Vagina (tissue), 2 donors: ENCODE data around the gene EPB41. TPM values are rescaled to one million over a fixed set of nuclear protein-coding genes. Genes with fewer than 3 reads are reported as not detected.

Experiments
- DNase-seq, 2 donors: peaks; one replicate each; pipeline ENCODE4 v3.0.0-alpha.2; 2017; ENCODE audit errors: extremely low spot score in 2 of 2
- H3K27ac ChIP-seq: fragments of 200-600 bp; sonication (generic); one replicate; pipeline ENCODE4 v1.5.1; 2019
- H3K27me3 ChIP-seq: fragments of 200-600 bp; sonication (generic); one replicate; pipeline ENCODE4 v1.5.1; 2019
- H3K36me3 ChIP-seq, 2 donors: fragments of 200-600 bp; sonication (generic); one replicate each; pipeline ENCODE4 v1.5.1; 2017 to 2019
- H3K4me1 ChIP-seq: fragments of 200-600 bp; sonication (generic); one replicate; pipeline ENCODE4 v1.5.1; 2019
- H3K4me3 ChIP-seq, 2 donors: fragments of 200-600 bp; sonication (generic); 1 replicate in 1 of 2; 2 replicates in 1 of 2; pipeline ENCODE4 v1.5.1; 2016 to 2019
- H3K9me3 ChIP-seq: fragments of 200-600 bp; sonication (generic); one replicate; pipeline ENCODE4 v1.5.1; 2019
- POLR2A ChIP-seq, 2 donors: fragments of 450-650 bp; IDR thresholded peaks; one replicate each; pipeline ENCODE4 v1.6.1; 2017; ENCODE audit warnings: antibody characterized with exemption in 2 of 2, mild to moderate bottlenecking in 2 of 2, moderate library complexity in 2 of 2
- POLR2AphosphoS5 ChIP-seq, 2 donors: sonication (generic); formaldehyde crosslinking; IDR thresholded peaks; one replicate each; pipeline ENCODE4 v1.9.0; 2017; ENCODE audit warnings: antibody characterized with exemption in 2 of 2, mild to moderate bottlenecking in 2 of 2, low read depth in 1 of 2; ENCODE audit not compliant: insufficient read depth in 1 of 2
- intact Hi-C: fragments of 100-400 bp; cut with DNase I; formaldehyde crosslinking; loops from one replicate; pipeline ENCODE4 v1.15.1; 2023
- total RNA-seq: library from RNA; depleted of rRNA; stranded (reverse); fragments of >200 nt; gene quantifications from one replicate; pipeline ENCODE4 v1.2.3, GENCODE V29; 2016
- TF ChIP-seq, protein P1 (sequence below), 3 experiments: fragments of 450-650 bp in 2 of 3; fragments of 200-600 bp in 1 of 3; sonication (generic) in 1 of 3; IDR thresholded peaks; one replicate each; pipeline ENCODE4 v1.5.1; 2017 to 2019; ENCODE audit warnings: antibody characterized with exemption in 3 of 3, mild to moderate bottlenecking in 2 of 3, moderate library complexity in 2 of 3

The EPB41 gene
- total RNA-seq, 1 donor from 2014 or later: 39.8 TPM

DNA sequence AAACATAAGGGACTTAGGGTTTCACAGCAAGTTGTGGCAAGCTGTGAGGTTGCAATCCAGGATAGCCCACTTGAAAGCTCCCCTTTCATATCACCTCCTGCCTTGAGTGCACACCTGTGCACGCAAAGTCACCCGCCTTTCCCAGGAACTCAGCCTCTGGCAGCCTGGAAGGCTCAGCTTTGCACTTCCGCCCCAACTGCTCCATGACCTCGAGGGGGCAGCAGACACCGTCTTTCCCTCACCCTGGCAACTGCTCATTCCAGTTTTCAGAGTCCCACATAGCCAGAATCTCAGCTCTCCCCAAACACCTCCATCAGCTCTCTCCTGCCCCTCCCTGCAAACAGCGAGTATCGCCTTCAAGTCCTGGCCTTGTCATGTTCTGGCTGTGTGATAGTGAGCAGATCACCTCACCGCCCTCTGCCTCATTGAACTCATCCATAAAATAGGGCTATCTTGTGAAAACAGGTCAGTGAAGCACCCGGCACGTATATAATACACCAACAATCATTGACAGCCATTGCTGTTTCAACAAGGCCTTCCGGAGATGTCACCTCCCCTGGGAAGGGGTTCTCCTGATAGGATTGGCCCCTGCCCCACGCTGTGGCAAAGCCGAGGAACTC lies 32.2 kb upstream of the EPB41 start:
- Histone ChIP-seq H3K4me3 (no peak overlapping the region), H3K27ac (no peak overlapping the region), H3K9me3 (no peaks in the 10 kb centered on the region), H3K4me1 (peaks cover 31% of the 10 kb centered on the region), H3K36me3 (no peaks in the 10 kb centered on the region), H3K27me3 (no peaks in the 10 kb centered on the region)
- TF ChIP-seq, protein P1, sequence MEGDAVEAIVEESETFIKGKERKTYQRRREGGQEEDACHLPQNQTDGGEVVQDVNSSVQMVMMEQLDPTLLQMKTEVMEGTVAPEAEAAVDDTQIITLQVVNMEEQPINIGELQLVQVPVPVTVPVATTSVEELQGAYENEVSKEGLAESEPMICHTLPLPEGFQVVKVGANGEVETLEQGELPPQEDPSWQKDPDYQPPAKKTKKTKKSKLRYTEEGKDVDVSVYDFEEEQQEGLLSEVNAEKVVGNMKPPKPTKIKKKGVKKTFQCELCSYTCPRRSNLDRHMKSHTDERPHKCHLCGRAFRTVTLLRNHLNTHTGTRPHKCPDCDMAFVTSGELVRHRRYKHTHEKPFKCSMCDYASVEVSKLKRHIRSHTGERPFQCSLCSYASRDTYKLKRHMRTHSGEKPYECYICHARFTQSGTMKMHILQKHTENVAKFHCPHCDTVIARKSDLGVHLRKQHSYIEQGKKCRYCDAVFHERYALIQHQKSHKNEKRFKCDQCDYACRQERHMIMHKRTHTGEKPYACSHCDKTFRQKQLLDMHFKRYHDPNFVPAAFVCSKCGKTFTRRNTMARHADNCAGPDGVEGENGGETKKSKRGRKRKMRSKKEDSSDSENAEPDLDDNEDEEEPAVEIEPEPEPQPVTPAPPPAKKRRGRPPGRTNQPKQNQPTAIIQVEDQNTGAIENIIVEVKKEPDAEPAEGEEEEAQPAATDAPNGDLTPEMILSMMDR (IDR thresholded peaks at IDR 0.05): peak; percentile 84 to 98 (median 94)
- TF ChIP-seq POLR2AphosphoS5 (IDR thresholded peaks at IDR 0.05; ENCODE audit: insufficient read depth in 1 of 2, low read depth in 1 of 2): peak; percentile 30 to 84
- no peak for TF ChIP-seq POLR2A (IDR thresholded peaks at IDR 0.05)
- intact Hi-C loops: loop anchor here (1.0 to 10.0 kb wide), 3 partner anchors 149 to 320 kb away; partner anchors contain the start of gene TMEM200B
- no peak for DNase-seq

DNA sequence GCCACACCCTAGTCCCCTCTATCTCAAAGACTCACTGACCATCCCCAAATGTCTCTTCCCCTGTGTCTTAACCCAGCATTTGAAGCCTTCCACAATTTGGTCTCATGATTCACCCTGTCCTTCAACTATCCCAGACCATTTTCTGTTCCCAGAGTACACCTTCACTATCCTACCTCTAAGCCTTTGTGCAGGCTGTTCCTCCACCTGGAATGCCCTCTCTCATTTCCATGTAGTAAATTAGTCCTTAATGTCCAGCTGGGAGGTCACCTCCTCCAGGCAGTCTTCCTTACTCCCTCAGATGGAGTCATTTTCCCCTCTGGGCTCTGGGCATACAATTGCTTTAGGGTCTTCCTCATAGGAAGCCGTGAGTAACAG lies 31.1 kb upstream of the EPB41 start:
- intact Hi-C loops: loop anchor here (5.0 to 10.0 kb wide), 2 partner anchors 242 to 319 kb away; partner anchors contain the start of gene TMEM200B
- H3K4me1 ChIP-seq: peaks cover 41% of the 10 kb centered on the region
- no peak overlapping the region for H3K4me3 ChIP-seq
- TF ChIP-seq POLR2A (IDR thresholded peaks at IDR 0.05) (no peak), POLR2AphosphoS5 (IDR thresholded peaks at IDR 0.05; ENCODE audit: insufficient read depth in 1 of 2, low read depth in 1 of 2) (no peak)
- TF ChIP-seq, protein P1 (IDR thresholded peaks at IDR 0.05): no peak
- no peaks in the 10 kb centered on the region for H3K27me3 ChIP-seq
- no peak overlapping the region for H3K27ac ChIP-seq
- DNase-seq: no peak
- no peaks in the 10 kb centered on the region for H3K9me3 ChIP-seq
- no peaks in the 10 kb centered on the region for H3K36me3 ChIP-seq

DNA sequence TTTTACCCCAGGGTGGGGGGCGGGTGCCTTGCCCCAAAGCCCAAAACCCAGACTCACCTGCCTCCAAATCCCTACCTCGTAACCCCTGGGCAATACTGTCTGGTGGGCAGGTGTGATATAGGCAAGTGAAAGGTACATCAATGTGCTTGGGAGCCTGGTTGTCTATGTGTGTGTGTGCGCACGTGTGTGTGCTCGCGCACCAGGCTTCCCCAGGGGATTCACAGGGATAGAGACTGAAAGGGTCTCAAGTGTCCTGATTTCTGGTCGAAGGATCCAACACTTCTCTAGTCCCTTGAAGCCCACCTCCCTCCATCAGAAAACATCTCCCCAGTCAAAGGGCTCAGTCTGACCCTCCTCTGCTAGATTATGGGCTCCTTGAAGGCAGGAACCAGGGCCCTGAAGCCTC lies 28.9 kb upstream of the EPB41 start:
- no peak overlapping the region for H3K4me3 ChIP-seq
- DNase-seq: no peak
- TF ChIP-seq, protein P1 (IDR thresholded peaks at IDR 0.05): no peak
- no peak for TF ChIP-seq POLR2AphosphoS5 (IDR thresholded peaks at IDR 0.05; ENCODE audit: insufficient read depth in 1 of 2, low read depth in 1 of 2)
- no peak for TF ChIP-seq POLR2A (IDR thresholded peaks at IDR 0.05)
- H3K36me3 ChIP-seq: no peaks in the 10 kb centered on the region
- no peaks in the 10 kb centered on the region for H3K9me3 ChIP-seq
- H3K27ac ChIP-seq: peak overlapping the region; percentile 79
- intact Hi-C loops: loop anchor here (5.0 to 10.0 kb wide), 2 partner anchors 239 to 297 kb away; partner anchors contain the start of genes SRSF4 and TMEM200B
- H3K4me1 ChIP-seq: peaks cover 52% of the 10 kb centered on the region
- H3K27me3 ChIP-seq: no peaks in the 10 kb centered on the region

DNA sequence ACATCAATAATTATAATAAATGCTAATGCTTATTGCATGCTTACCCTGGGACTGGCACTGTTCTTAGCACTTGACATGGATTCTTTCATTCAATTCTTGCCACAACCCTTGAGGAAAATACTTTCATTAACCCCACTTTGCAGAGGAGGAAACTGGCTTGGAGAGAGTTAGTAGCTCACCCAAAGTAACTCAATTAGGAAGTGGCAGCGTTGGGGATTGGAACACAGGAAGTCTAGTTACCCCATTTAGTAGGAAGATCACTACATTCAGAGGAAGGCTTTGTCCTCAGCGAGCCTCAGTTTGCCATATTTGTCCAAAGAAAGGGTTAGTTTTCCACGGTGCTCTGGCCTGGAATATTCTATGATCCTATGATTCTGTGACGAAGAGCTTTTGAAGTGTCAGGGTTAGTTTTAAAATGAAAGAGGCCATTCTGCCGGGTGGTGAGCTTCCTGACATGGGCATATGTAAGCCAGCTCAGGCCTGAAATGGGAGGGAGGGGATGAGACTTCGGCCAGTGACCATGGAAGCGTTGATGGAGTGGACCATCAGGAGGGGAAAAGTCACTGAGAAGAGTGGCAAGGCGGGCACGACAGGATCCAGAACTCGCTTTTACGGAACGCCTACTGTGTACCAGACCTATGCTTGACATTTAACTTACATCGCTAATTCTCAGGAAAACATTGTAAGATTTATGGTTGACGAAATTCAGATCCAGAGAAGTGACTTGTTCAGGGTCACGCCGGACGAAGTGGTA lies 28.2 kb upstream of the EPB41 start:
- no peaks in the 10 kb centered on the region for H3K9me3 ChIP-seq
- no peaks in the 10 kb centered on the region for H3K27me3 ChIP-seq
- TF ChIP-seq, protein P1 (IDR thresholded peaks at IDR 0.05): no peak
- TF ChIP-seq POLR2A (IDR thresholded peaks at IDR 0.05) (no peak), POLR2AphosphoS5 (IDR thresholded peaks at IDR 0.05; ENCODE audit: insufficient read depth in 1 of 2, low read depth in 1 of 2) (no peak)
- no peaks in the 10 kb centered on the region for H3K36me3 ChIP-seq
- H3K27ac ChIP-seq: peak overlapping the region; percentile 79
- H3K4me1 ChIP-seq: peaks cover 52% of the 10 kb centered on the region
- peak overlapping the region; percentile 60 to 96 for H3K4me3 ChIP-seq
- intact Hi-C loops: loop anchor here (5.0 to 10.0 kb wide), 2 partner anchors 239 to 296 kb away; partner anchors contain the start of genes SRSF4 and TMEM200B
- DNase-seq: no peak
